Activated CD4-positive, alpha-beta T cell treated with anti-CD3 and anti-CD28 coated beads, Interleukin-2, amount 50 U/mL, for 48 hours (primary cell): ENCODE data around the gene THAP10.
"Not testable (repeated sequence)": the region's sequence is repeated elsewhere in the genome, so short reads cannot be mapped to it uniquely, and the experiment has no call there.

ENCODE experiments used
- DNase-seq, 2 experiments: peaks; one replicate each; pipeline ENCODE4 v3.0.0-alpha.2; 2020

Gene THAP10

GRCh38 chr15:70876011-70876410 is 16.2 kb downstream of the THAP10 start:
- no peak for DNase-seq

- no peak for DNase-seq
Measured at GRCh38 chr15:70875001-70875782, 17.0 kb downstream of the THAP10 start.

GRCh38 chr15:70873232-70874054 is 18.8 kb downstream of the THAP10 start:
- no peak for DNase-seq

- DNase-seq: not testable (repeated sequence)
Measured at GRCh38 chr15:70871490-70871889, 20.7 kb downstream of the THAP10 start.

GRCh38 chr15:70870051-70870450 is 22.2 kb downstream of the THAP10 start:
- no peak for DNase-seq

- DNase-seq: no peak
Measured at GRCh38 chr15:70869346-70869745, 22.9 kb downstream of the THAP10 start.

GRCh38 chr15:70867911-70868467 is 24.2 kb downstream of the THAP10 start:
- DNase-seq: no peak

- no peak for DNase-seq
Measured at GRCh38 chr15:70866982-70867641, 25.1 kb downstream of the THAP10 start.

- DNase-seq: no peak
Measured at GRCh38 chr15:70863450-70864218, 28.6 kb downstream of the THAP10 start.

GRCh38 chr15:70859998-70860397 is 32.2 kb downstream of the THAP10 start:
- DNase-seq: no peak

GRCh38 chr15:70859322-70859908 is 32.8 kb downstream of the THAP10 start:
- no peak for DNase-seq

- not testable (repeated sequence) for DNase-seq
Measured at GRCh38 chr15:70858614-70859321, 33.5 kb downstream of the THAP10 start.

GRCh38 chr15:70857562-70858285 is 34.5 kb downstream of the THAP10 start:
- DNase-seq: no peak

- no peak for DNase-seq
Measured at GRCh38 chr15:70856884-70857561, 35.2 kb downstream of the THAP10 start.

- no peak for DNase-seq
Measured at GRCh38 chr15:70856177-70856883, 35.9 kb downstream of the THAP10 start.

GRCh38 chr15:70855764-70856163 is 36.5 kb downstream of the THAP10 start:
- no peak for DNase-seq

GRCh38 chr15:70854666-70854976 is 37.6 kb downstream of the THAP10 start:
- no peak for DNase-seq

- peak; percentile 18 to 27 for DNase-seq
Measured at GRCh38 chr15:70853973-70854665, 38.1 kb downstream of the THAP10 start, which contains the start of gene LARP6. Gene LARP6, minus strand, starts transcription at chr15:70854157. Its CDS starts 69 bp downstream, at chr15:70854088.
